ENCODE data around the gene PTCRA.
"Not testable (repeated sequence)": the region's sequence is repeated elsewhere in the genome, so short reads cannot be mapped to it uniquely, and the experiment has no call there.

The PTCRA gene

GRCh38 chr6:42890311-42891198 lies 25.3 kb upstream of the PTCRA start:
- peak overlapping the region; percentile 84 for H3K9ac ChIP-seq (ENCODE audit: low read length)
- TF ChIP-seq EZH2 (IDR thresholded peaks at IDR 0.05; ENCODE audit: borderline replicate concordance, low read length) (no peak), CTCF (IDR thresholded peaks at IDR 0.05; ENCODE audit: low read length) (no peak)
- peak overlapping the region; percentile 75 for H3K27ac ChIP-seq (ENCODE audit: low read depth, low read length, poor library complexity, severe bottlenecking)

DNA sequence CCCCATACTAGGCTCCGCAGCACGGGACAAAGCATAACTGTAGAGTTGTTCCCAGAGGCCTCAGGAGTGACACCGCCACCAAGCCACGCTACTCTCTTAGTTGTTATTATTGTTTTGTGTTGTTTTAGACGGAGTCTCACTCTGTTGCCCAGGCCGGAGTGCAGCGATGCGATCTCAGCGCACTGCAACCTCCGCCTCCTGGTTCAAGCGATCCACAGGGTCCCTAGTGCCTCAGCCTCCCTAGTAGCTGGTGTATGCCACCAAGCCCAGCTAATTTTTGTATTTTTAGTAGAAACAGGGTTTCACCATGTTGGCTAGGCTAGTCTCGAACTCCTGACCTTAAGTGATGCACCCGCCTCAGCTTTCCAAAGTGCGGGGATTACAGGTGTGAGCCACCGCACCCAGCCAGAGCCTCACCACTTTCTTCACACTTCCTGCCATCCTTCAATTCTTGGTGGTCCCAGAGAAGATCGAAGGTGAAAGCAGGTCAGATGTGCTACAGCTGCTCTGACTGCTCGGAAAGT lies 24.6 kb upstream of the PTCRA start:
- Histone ChIP-seq H3K79me2 (ENCODE audit: insufficient read depth, low read length) (no peaks in the 10 kb centered on the region), H3K27me3 (ENCODE audit: insufficient read depth, low read length) (no peaks in the 10 kb centered on the region), H3K36me3 (ENCODE audit: insufficient read depth, low read length) (peaks cover 14% of the 10 kb centered on the region; the same call in 1 of the 2 replicates), H3K4me2 (ENCODE audit: low read length) (peak overlapping the region; percentile 92), H3K4me1 (ENCODE audit: insufficient read depth, low read length, severe bottlenecking) (peaks cover 48% of the 10 kb centered on the region), H4K20me1 (ENCODE audit: insufficient read depth, low read length) (no peaks in the 10 kb centered on the region), H3K4me3 (ENCODE audit: low read depth, low read length, poor library complexity, severe bottlenecking) (peak overlapping the region; percentile 77), H3K9me3 (ENCODE audit: low read length) (no peaks in the 10 kb centered on the region), H2AFZ (ENCODE audit: low read length) (peak overlapping the region; percentile 29; the same call in 1 of the 2 replicates), H3F3A (ENCODE audit: insufficient read depth, low read length) (peaks cover 6% of the 10 kb centered on the region; the same call in 1 of the 2 replicates), H3K9ac (ENCODE audit: low read length) (peak overlapping the region; percentile 84), H3K9me2 (ENCODE audit: low read depth, low read length) (no peaks in the 10 kb centered on the region), H3K27ac (ENCODE audit: low read depth, low read length, poor library complexity, severe bottlenecking) (peak overlapping the region; percentile 75)
- TF ChIP-seq EZH2 (IDR thresholded peaks at IDR 0.05; ENCODE audit: borderline replicate concordance, low read length): no peak
- no peak for TF ChIP-seq CTCF (IDR thresholded peaks at IDR 0.05; ENCODE audit: low read length)

More at GRCh38 chr6:42890311-42891198, 25.3 kb upstream of the PTCRA start:
- no peaks in the 10 kb centered on the region for H3K9me2 ChIP-seq (ENCODE audit: low read depth, low read length)
- H3K9me3 ChIP-seq (ENCODE audit: low read length): no peaks in the 10 kb centered on the region
- H4K20me1 ChIP-seq (ENCODE audit: insufficient read depth, low read length): no peaks in the 10 kb centered on the region
- H3F3A ChIP-seq (ENCODE audit: insufficient read depth, low read length): peaks cover 6% of the 10 kb centered on the region; the same call in 1 of the 2 replicates
- H3K4me2 ChIP-seq (ENCODE audit: low read length): peak overlapping the region; percentile 92
- H3K79me2 ChIP-seq (ENCODE audit: insufficient read depth, low read length): no peaks in the 10 kb centered on the region
- H3K36me3 ChIP-seq (ENCODE audit: insufficient read depth, low read length): peaks cover 21% of the 10 kb centered on the region
- peak overlapping the region; percentile 29; the same call in 1 of the 2 replicates for H2AFZ ChIP-seq (ENCODE audit: low read length)
- peaks cover 48% of the 10 kb centered on the region for H3K4me1 ChIP-seq (ENCODE audit: insufficient read depth, low read length, severe bottlenecking)
- peak overlapping the region; percentile 77 for H3K4me3 ChIP-seq (ENCODE audit: low read depth, low read length, poor library complexity, severe bottlenecking)
- no peaks in the 10 kb centered on the region for H3K27me3 ChIP-seq (ENCODE audit: insufficient read depth, low read length)

DNA sequence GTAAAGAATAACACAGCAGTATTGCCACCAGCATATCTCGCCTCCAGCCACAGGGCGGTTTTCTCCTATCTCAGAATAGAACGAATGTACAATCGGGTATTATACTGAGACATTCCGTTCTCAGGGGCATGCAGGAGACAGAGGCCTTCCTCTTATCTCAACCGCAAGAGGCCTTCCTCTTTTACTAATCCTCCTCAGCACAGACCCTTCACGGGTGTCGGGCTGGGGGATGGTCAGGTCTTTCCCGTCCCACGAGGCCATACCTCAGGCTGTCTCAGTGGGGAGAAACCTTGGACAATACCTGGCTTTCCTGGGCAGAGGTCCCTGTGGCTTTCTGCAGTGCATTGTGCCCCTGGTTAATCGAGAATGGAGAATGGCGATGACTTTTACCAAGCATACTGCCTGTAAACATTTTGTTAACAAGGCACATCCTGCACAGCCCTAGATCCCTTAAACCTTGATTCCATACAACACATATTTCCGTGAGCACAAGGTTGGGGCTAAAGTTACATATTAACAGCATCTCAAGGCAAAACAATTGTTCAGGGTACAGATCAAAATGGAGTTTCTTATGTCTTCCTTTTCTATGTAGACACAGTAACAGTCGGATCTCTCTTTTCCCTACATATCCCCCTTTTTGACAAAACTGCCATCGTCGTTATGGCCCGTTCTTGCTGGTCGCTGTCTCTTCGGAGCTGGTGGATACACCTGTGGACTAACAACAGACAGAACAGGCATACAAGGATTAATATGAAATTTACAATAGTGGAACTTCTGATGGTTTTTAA lies 21.6 kb upstream of the PTCRA start:
- Histone ChIP-seq H3K27ac (ENCODE audit: low read depth, low read length, poor library complexity, severe bottlenecking) (peak overlapping the region; percentile 81), H3K4me2 (ENCODE audit: low read length) (peak overlapping the region; percentile 18; the same call in 1 of the 2 replicates), H3K4me1 (ENCODE audit: insufficient read depth, low read length, severe bottlenecking) (peaks cover 45% of the 10 kb centered on the region), H3K9ac (ENCODE audit: low read length) (peak overlapping the region; percentile 5; the same call in 1 of the 2 replicates)
- H2AFZ ChIP-seq (ENCODE audit: low read length); H3K9me2 ChIP-seq (ENCODE audit: low read depth, low read length); H3K27me3 ChIP-seq (ENCODE audit: insufficient read depth, low read length); H4K20me1 ChIP-seq (ENCODE audit: insufficient read depth, low read length); H3K36me3 ChIP-seq (ENCODE audit: insufficient read depth, low read length); H3K9me3 ChIP-seq (ENCODE audit: low read length); H3K4me3 ChIP-seq (ENCODE audit: low read depth, low read length, poor library complexity, severe bottlenecking); H3K79me2 ChIP-seq (ENCODE audit: insufficient read depth, low read length); H3F3A ChIP-seq (ENCODE audit: insufficient read depth, low read length): not testable (repeated sequence)

Data from OCI-LY1 (cell line).